SK-N-MC (cell line): ENCODE measurements around the gene SUSD2.

Experiments
- EZH2 ChIP-seq: fragments of 200-600 bp; sonication (generic); IDR thresholded peaks from one replicate; pipeline ENCODE4 v1.6.1; 2017; ENCODE audit warnings: antibody characterized with exemption
- FOXP2 ChIP-seq: optimal IDR thresholded peaks from 2 replicates; pipeline ENCODE3; 2011; ENCODE audit warnings: mild to moderate bottlenecking, moderate library complexity; ENCODE audit not compliant: insufficient read depth; ENCODE audit errors: extremely low read length, control extremely low read depth
- POLR2AphosphoS5 ChIP-seq: IDR thresholded peaks from 2 replicates; pipeline ENCODE4 v1.6.1; 2012; ENCODE audit warnings: mild to moderate bottlenecking, low read depth, low read length, borderline replicate concordance

DNA sequence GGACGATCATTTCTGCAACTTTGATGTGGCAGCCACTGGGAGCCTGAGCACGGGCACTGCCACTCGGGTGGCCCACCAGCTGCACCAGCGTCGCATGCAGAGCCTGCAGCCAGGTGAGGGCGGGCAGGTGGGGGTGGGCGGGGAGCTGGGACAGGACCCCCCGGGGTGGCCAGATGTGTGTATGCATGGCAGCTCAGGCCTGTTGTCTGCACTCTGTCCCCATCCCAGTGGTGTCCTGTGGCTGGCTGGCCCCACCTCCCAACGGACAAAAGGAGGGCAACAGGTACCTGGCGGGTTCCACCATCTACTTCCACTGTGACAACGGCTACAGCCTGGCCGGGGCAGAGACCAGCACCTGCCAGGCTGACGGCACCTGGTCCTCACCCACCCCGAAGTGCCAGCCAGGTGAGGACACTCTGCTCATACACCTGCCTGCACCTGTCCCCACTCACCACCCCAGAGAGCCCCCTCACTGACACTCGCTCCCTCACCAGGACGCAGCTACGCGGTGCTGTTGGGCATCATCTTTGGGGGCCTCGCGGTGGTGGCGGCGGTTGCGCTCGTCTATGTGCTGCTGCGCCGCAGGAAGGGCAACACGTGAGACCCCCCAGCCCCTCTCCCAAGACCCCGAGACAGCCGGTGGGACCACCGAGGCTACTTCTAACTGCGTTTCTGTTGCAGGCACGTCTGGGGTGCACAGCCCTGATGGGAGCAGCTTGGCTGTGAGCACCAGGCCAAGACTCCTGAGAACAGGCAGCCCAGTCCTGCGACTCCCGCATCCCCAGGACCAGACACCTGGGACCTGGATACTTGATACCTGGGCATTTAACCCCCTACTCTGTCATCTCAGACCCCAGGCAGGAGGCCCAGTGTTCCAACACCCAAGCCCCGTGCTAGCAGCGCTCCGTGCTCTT, 6.7 kb downstream of the SUSD2 start:
- TF ChIP-seq POLR2AphosphoS5 (no peak), EZH2 (no peak), FOXP2 (no peak)
